ENCODE measurements around the gene IGSF21.

Gene IGSF21

GRCh38 chr1:18422954-18423353 lies 315.4 kb downstream of the IGSF21 start:
- H3K27ac ChIP-seq, result no peak overlapping the region
- H3K4me3 ChIP-seq, result no peak overlapping the region

GRCh38 chr1:18426580-18426979 lies 319.0 kb downstream of the IGSF21 start:
- no peak overlapping the region for H3K27ac ChIP-seq
- H3K4me3 ChIP-seq, result no peak overlapping the region

All from skin epidermis (tissue), 12 donors.